Measurements from ENCODE around the gene DDX41. TPM values are rescaled to one million over a fixed set of nuclear protein-coding genes. Genes with fewer than 3 reads are reported as not detected.

DDX41 gene
- total RNA-seq, 5 donors from 2014 or later (not counting 1 experiment from before 2014, with no cell fraction given) = 64.8 to 118 (median 106) TPM

Other genes starting within 250 kb of the DDX41 start
- gene RAB24, start 213.2 kb downstream of the DDX41 start, total RNA-seq = 10 to 100 TPM; 18.2 to 34.0 (median 25.2) TPM
- gene PRELID1, start 213.2 kb downstream of the DDX41 start, total RNA-seq = 10 to 100 TPM; 52.0 to 84.9 (median 74.5) TPM
- 10 to 100 TPM in 4 of 5 donors, 1 to 10 TPM in 1; 9.3 to 15.2 (median 12.4) TPM for gene MXD3, start 205.1 kb downstream of the DDX41 start, total RNA-seq
- 100 to 1,000 TPM in 3 of 5 donors, 10 to 100 TPM in 2; 67.2 to 122 (median 106) TPM for gene LMAN2, start 165.3 kb downstream of the DDX41 start, total RNA-seq
- gene RGS14, start 159.0 kb downstream of the DDX41 start, total RNA-seq = 100 to 1,000 TPM in 3 of 5 donors, 10 to 100 TPM in 2; 85.7 to 209 (median 195) TPM
- gene SLC34A1, start 132.5 kb downstream of the DDX41 start, total RNA-seq = under 1 TPM in 3 of 5 donors, not detected in 2; 0.13 to 0.18 (median 0.16) TPM
- not detected for gene PFN3, start 116.3 kb downstream of the DDX41 start, total RNA-seq
- under 1 TPM in 4 of 5 donors, not detected in 1; 0.28 to 0.98 (median 0.42) TPM for gene F12, start 107.4 kb downstream of the DDX41 start, total RNA-seq
- 100 to 1,000 TPM; 196 to 226 (median 216) TPM for gene GRK6, start 90.3 kb downstream of the DDX41 start, total RNA-seq
- gene PRR7, start 70.1 kb downstream of the DDX41 start, total RNA-seq = 10 to 100 TPM in 4 of 5 donors, 1 to 10 TPM in 1; 9.5 to 28.2 (median 12.3) TPM
- gene DBN1, start 43.3 kb downstream of the DDX41 start, total RNA-seq = 10 to 100 TPM; 11.6 to 41.3 (median 21.1) TPM
- gene PDLIM7, start 19.4 kb downstream of the DDX41 start, total RNA-seq = 10 to 100 TPM in 4 of 5 donors, 1 to 10 TPM in 1; 9.8 to 17.8 (median 12.8) TPM
- gene DOK3, start 7.1 kb downstream of the DDX41 start, total RNA-seq = 1 to 10 TPM; 1.1 to 5.8 (median 4.3) TPM
- 100 to 1,000 TPM; 162 to 233 (median 217) TPM for gene FAM193B, start 37.6 kb upstream of the DDX41 start, total RNA-seq
- 10 to 100 TPM; 51.2 to 96.1 (median 84.8) TPM for gene TMED9, start 75.2 kb upstream of the DDX41 start, total RNA-seq
- 10 to 100 TPM; 30.4 to 46.7 (median 39.1) TPM for gene B4GALT7, start 83.2 kb upstream of the DDX41 start, total RNA-seq

Measured in T-cell (primary cell).